Adipocyte (in vitro differentiated cells): Measurements from ENCODE around the gene TRIM9.
"Not testable (repeated sequence)": the region's sequence is repeated elsewhere in the genome, so short reads cannot be mapped to it uniquely, and the experiment has no call there.

Experiments
- DNase-seq: peaks from one replicate; pipeline ENCODE4 v3.0.0-alpha.2; 2015; ENCODE audit warnings: low read depth
- H3K27me3 ChIP-seq: replicated peaks from 2 replicates; pipeline ENCODE4 v1.7.0; 2013; ENCODE audit warnings: mild to moderate bottlenecking, low read length, moderate library complexity; ENCODE audit not compliant: control insufficient read depth, insufficient read depth
- H3K36me3 ChIP-seq: 2 replicates; pipeline ENCODE4 v1.7.0; 2013; ENCODE audit warnings: low read length, mild to moderate bottlenecking, moderate library complexity; ENCODE audit not compliant: control insufficient read depth, insufficient read depth, severe bottlenecking
- H3K4me1 ChIP-seq: 2 replicates; pipeline ENCODE4 v1.7.0; 2013; ENCODE audit warnings: mild to moderate bottlenecking, low read length, moderate library complexity; ENCODE audit not compliant: control insufficient read depth, insufficient read depth
- H3K4me3 ChIP-seq: 2 replicates; pipeline ENCODE4 v1.7.0; 2013; ENCODE audit warnings: mild to moderate bottlenecking, low read length, moderate library complexity
- H3K9ac ChIP-seq: 2 replicates; pipeline ENCODE4 v1.7.0; 2013; ENCODE audit warnings: mild to moderate bottlenecking, low read length, moderate library complexity
- H3K9me3 ChIP-seq: 2 replicates; pipeline ENCODE4 v1.7.0; 2013; ENCODE audit warnings: mild to moderate bottlenecking, low read length, moderate library complexity; ENCODE audit not compliant: control insufficient read depth

Gene TRIM9

GRCh38 chr14:50943261-50943942 lies 151.5 kb downstream of the TRIM9 start:
- DNase-seq: peak; percentile 43
- peak overlapping the region; percentile 95 for H3K9ac ChIP-seq
- H3K4me1 ChIP-seq: peaks cover 9% of the 10 kb centered on the region
- H3K36me3 ChIP-seq: peaks cover 9% of the 10 kb centered on the region
- H3K27me3 ChIP-seq: no peaks in the 10 kb centered on the region
- H3K9me3 ChIP-seq: no peaks in the 10 kb centered on the region
- H3K4me3 ChIP-seq: peak overlapping the region; percentile 97

DNA sequence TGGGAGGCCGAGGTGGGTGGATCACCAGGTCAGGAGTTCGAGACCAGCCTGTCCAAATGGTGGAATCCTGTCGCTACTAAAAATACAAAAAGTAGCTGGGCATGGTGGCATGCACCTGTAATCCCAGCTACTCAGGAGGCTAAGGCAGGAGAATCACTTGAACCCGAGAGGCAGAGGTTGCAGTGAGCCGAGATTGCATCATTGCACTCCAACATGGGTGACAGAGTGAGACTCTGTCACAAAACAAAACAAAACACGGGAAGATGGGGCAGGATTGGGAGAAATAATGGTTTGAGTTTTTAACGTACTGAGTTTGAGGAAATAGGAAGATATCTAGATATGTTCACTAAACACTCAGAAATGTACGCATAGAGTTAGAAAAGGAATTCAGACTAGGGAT lies 153.3 kb downstream of the TRIM9 start:
- H3K9ac ChIP-seq, H3K27me3 ChIP-seq, H3K36me3 ChIP-seq, DNase-seq, H3K9me3 ChIP-seq, H3K4me3 ChIP-seq: not testable (repeated sequence)
- peaks cover 22% of the 10 kb centered on the region for H3K4me1 ChIP-seq

- H3K4me3 ChIP-seq: no peak overlapping the region
- H3K27me3 ChIP-seq: no peaks in the 10 kb centered on the region
These were observed 153.8 kb downstream of the TRIM9 start for GRCh38 chr14:50941151-50941550.

GRCh38 chr14:50937800-50938199 lies 157.1 kb downstream of the TRIM9 start:
- Histone ChIP-seq H3K27me3 (no peaks in the 10 kb centered on the region), H3K36me3 (peaks cover 38% of the 10 kb centered on the region), H3K4me1 (peaks cover 34% of the 10 kb centered on the region), H3K9ac (no peak overlapping the region), H3K4me3 (no peak overlapping the region), H3K9me3 (no peaks in the 10 kb centered on the region)
- DNase-seq: no peak

More at GRCh38 chr14:50941151-50941550, 153.8 kb downstream of the TRIM9 start:
- H3K9ac ChIP-seq: no peak overlapping the region
- DNase-seq: peak; percentile 38
- H3K4me1 ChIP-seq: peaks cover 27% of the 10 kb centered on the region
- H3K36me3 ChIP-seq: peaks cover 11% of the 10 kb centered on the region
- H3K9me3 ChIP-seq: no peaks in the 10 kb centered on the region

DNA sequence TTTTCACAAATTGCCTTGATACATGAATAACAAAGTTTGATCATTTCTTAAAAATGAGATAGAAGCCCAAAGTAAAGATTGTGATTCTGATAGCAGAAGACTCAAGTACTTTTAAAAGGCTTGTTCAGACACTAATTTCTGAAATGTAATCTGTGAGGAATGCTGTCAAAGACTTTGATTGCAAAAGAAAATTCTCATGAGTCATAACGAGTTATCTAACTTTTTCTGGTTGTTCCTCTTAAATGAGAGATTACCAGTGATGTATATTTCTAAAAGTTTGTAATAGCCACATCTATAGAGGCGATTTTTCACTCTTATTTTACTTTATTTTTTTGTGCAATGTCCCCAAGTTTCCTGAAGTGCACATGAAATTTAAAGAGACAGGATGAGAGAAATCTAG lies 157.6 kb downstream of the TRIM9 start:
- H3K4me3 ChIP-seq: peak overlapping the region; percentile 37
- no peaks in the 10 kb centered on the region for H3K9me3 ChIP-seq
- H3K27me3 ChIP-seq: no peaks in the 10 kb centered on the region
- H3K36me3 ChIP-seq: peaks cover 41% of the 10 kb centered on the region
- H3K4me1 ChIP-seq: peaks cover 34% of the 10 kb centered on the region
- H3K9ac ChIP-seq: peak overlapping the region; percentile 60
- DNase-seq: peak; percentile 68

DNA sequence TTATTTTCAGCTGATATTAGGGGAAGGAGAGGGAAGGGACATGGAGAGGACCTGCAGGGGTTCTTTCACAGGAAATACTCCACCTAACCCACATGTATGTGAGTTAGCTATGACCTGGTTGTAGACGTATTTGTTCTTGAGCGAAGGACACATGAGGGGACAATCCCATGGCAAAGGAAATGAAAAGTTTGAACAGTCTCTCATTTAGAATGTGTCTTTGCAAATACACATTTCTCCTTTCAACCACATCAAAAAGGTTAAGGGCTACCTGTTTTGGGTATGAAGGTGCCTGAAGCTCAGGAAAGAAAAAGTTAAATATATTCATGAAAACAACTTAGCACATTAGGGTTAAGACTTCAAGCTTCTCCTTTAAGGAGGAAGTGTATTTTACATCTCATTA lies 158.0 kb downstream of the TRIM9 start:
- Histone ChIP-seq H3K9ac (peak overlapping the region; percentile 60), H3K9me3 (no peaks in the 10 kb centered on the region)
- no peak for DNase-seq

DNA sequence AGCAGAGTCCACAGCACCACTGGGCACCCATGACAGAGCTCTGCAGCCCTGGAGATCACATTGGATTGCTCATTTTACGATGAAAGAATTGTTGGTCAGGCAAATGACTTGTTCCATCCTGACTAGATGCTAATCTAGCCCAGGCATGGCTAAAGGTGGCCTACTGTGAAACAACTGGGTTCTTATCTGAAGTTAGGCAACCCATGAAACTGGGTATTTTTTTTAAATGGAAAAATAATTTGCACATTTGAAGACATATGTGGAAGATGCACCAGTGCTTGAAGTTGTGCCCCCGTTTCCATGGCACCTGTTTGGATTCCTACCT lies 158.9 kb downstream of the TRIM9 start:
- H3K9ac ChIP-seq: peak overlapping the region; percentile 10
- DNase-seq: no peak

More for the DNA sequence above, 158.0 kb downstream of the TRIM9 start:
- Histone ChIP-seq H3K4me3 (peak overlapping the region; percentile 37), H3K36me3 (peaks cover 41% of the 10 kb centered on the region), H3K4me1 (peaks cover 34% of the 10 kb centered on the region), H3K27me3 (no peaks in the 10 kb centered on the region)

GRCh38 chr14:50935126-50936015 lies 159.5 kb downstream of the TRIM9 start:
- H3K4me3 ChIP-seq: no peak overlapping the region
- no peaks in the 10 kb centered on the region for H3K9me3 ChIP-seq
- peaks cover 34% of the 10 kb centered on the region for H3K4me1 ChIP-seq
- H3K36me3 ChIP-seq: peaks cover 53% of the 10 kb centered on the region
- H3K9ac ChIP-seq: peak overlapping the region; percentile 10
- no peaks in the 10 kb centered on the region for H3K27me3 ChIP-seq
- no peak for DNase-seq

More for the DNA sequence above, 158.9 kb downstream of the TRIM9 start:
- Histone ChIP-seq H3K36me3 (peaks cover 47% of the 10 kb centered on the region), H3K9me3 (no peaks in the 10 kb centered on the region), H3K4me1 (peaks cover 34% of the 10 kb centered on the region), H3K27me3 (no peaks in the 10 kb centered on the region), H3K4me3 (no peak overlapping the region)

- H3K9me3 ChIP-seq: no peaks in the 10 kb centered on the region
- DNase-seq: no peak
- peaks cover 41% of the 10 kb centered on the region for H3K4me1 ChIP-seq
- H3K9ac ChIP-seq: no peak overlapping the region
- H3K27me3 ChIP-seq: no peaks in the 10 kb centered on the region
- H3K4me3 ChIP-seq: no peak overlapping the region
- H3K36me3 ChIP-seq: peaks cover 68% of the 10 kb centered on the region
These were observed 162.1 kb downstream of the TRIM9 start for GRCh38 chr14:50932592-50933495.

- Histone ChIP-seq H3K36me3 (peaks cover 74% of the 10 kb centered on the region), H3K9ac (no peak overlapping the region), H3K27me3 (no peaks in the 10 kb centered on the region), H3K9me3 (no peaks in the 10 kb centered on the region), H3K4me1 (peaks cover 43% of the 10 kb centered on the region), H3K4me3 (no peak overlapping the region)
- DNase-seq: no peak
These were observed 162.7 kb downstream of the TRIM9 start for GRCh38 chr14:50932156-50932555.

DNA sequence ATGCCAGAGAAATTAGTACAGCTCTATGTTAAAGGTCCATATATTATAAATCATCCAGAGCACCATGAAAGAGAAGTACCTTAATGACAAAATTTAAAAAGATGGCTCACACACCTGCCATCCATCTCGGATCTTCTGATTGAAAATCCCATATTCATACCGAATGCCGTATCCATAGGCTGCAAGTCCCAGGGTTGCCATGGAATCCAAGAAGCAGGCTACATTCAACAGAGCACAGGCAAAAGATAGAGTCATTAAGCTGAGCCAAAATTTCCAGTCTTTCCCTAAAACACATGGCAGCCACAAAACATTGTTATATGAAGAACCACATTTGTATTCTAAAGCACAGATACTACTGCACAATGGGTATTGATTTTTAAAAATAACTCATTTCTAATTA lies 163.3 kb downstream of the TRIM9 start:
- Histone ChIP-seq H3K36me3 (peaks cover 74% of the 10 kb centered on the region), H3K4me3 (no peak overlapping the region), H3K27me3 (no peaks in the 10 kb centered on the region), H3K9ac (no peak overlapping the region), H3K4me1 (peaks cover 42% of the 10 kb centered on the region), H3K9me3 (no peaks in the 10 kb centered on the region)
- DNase-seq: no peak
